Ramos (cell line): Measurements from ENCODE around the gene SEC14L3.
"Not testable (repeated sequence)": the region's sequence is repeated elsewhere in the genome, so short reads cannot be mapped to it uniquely, and the experiment has no call there.

ENCODE experiments used
- in situ Hi-C: fragments of 300-500 bp; cut with MboI; formaldehyde crosslinking; loops from one replicate; pipeline ENCODE4 v1.14.3; 2022; ENCODE audit warnings: low sequenced_read_pairs; ENCODE audit not compliant: unreplicated experiment

The SEC14L3 gene

GRCh38 chr22:30486661-30487115, 14.9 kb upstream of the SEC14L3 start:
- in situ Hi-C loops: loop anchor here (10.0 kb wide), 1 partner anchor 202 kb away; the partner anchor contains the start of gene CASTOR1

DNA sequence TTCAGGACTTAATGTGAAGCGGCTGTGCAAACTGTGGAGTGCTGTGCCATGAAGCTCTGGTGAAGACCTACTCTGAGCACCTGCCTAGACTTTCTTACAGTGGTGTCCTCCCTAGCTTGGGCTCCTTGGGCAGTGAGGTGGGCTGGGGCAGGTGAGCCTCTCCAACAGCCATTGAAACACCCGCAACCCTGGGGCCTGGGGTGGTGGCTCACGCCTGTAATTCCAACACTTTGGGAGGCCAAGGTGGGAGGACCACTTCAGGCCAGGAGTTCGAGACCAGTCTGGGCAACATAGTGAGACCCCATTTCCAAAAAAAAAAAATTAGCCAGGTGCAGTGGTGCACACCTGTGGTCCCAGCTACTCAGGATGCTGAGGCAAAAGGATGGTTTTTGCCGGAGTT, 14.3 kb upstream of the SEC14L3 start:
- in situ Hi-C loops: loop anchor here (10.0 kb wide), 1 partner anchor 201 kb away; the partner anchor contains the start of gene CASTOR1

GRCh38 chr22:30485362-30485988, 13.7 kb upstream of the SEC14L3 start:
- in situ Hi-C loops: loop anchor here (10.0 kb wide), 1 partner anchor 201 kb away; the partner anchor contains the start of gene CASTOR1

DNA sequence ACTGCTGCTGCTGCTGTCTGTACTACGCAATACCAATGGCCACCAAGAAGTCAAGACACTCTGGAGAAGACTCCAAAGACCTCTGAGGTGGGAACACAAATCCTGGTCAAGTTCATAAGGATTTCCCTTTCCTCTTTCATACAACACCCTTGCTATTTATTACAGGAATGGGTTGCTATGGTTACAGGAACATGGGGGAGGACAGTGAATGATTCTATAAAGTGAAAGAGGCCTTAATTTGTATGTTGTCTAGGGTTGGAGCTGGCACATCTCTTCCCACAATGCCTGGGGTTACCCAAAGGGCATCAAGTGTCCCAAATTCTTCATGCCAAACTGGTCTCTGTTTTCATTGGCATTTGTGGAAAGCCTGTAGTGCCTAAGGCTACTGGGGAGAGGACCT, 11.4 kb upstream of the SEC14L3 start:
- in situ Hi-C loops: loop anchor here (5.0 to 10.0 kb wide), 2 partner anchors 91 to 198 kb away; partner anchors contain the start of gene CASTOR1

DNA sequence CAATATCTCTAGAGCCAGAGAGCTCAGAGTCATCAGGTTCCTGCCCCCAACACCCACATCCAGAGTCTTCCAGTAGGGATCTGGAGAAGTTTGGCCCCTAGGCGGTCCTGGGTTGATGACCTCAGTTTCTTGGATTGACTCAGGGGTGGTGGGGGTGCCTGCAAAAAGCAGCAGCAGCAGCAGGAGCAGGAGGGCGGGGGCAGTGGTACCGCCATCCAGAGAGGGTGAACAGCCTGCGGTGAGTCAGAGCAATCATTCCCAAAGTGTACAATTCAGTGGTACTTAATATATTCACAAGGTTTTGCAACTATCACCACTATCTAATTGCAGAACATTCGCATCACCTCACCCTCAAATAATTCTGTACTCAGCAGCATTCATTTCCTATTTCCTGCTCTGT, 9.9 kb upstream of the SEC14L3 start:
- in situ Hi-C loops: loop anchor here (5.0 to 10.0 kb wide), 2 partner anchors 89 to 197 kb away; partner anchors contain the start of gene CASTOR1

DNA sequence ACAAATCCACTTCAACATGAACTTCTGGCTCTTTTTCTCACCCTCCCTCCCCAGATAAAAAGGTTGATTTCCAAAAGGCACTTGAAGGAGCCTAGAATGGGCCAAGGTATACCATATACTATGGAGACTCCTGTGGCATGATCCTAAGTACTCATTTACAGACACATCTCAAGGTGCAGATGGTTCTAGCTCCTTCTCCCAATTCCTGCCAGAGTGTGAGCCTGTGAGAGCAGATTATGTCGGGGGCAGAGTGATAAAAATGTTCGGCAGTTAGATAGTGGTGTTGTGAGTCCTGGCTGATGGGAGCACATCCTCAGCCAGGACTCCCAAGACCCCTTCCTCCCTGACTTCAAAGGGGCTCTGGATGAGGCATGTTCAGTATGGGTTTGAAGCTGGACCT, 8.2 kb upstream of the SEC14L3 start:
- in situ Hi-C loops: loop anchor here (5.0 to 10.0 kb wide), 2 partner anchors 88 to 195 kb away; partner anchors contain the start of gene CASTOR1

- in situ Hi-C loops: no loop called here
Observed at GRCh38 chr22:30474683-30475424, 3.0 kb upstream of the SEC14L3 start.

DNA sequence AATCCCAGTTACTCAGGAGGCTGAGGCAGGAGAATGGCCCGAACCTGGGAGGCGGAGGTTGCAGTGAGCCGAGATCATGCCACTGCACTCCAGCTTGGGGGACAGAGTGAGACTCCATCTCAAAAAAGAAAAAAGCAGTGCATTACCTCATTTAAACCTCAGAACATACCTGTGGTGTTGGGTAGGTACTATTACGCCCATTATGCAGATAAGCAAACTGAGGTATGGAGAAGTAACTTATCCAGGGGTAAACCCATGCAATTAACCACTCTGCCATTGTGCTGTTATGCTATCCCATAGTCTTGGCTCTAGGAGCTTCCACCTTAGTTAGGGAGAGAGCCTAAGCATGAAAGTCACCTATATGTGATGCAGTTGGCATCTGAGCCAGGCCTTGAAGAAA, 2.3 kb upstream of the SEC14L3 start:
- in situ Hi-C loops: no loop called here

GRCh38 chr22:30472994-30473720, 1.3 kb upstream of the SEC14L3 start:
- in situ Hi-C loops: no loop called here

- in situ Hi-C loops: no loop called here
Observed at GRCh38 chr22:30470655-30471054, 1.2 kb downstream of the SEC14L3 start.

DNA sequence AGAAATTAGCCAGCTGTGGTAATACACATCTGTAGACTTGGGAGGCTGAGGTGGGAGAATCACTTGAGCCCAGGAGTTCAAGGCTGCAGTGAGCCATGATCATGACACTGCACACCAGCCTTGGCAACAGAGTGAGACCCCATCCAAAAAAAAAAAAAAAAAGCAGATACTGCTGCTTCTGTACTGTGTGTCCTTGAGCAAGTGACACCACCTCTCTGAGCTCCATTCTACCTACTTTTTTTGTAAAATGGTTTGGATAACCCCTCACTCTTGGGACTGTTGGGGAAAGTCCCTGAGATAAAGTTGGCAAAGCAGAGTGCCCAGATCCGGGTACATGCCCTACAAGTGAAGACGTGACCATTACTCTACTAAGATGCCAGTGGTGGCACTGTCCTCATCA, 2.7 kb downstream of the SEC14L3 start:
- in situ Hi-C loops: no loop called here

DNA sequence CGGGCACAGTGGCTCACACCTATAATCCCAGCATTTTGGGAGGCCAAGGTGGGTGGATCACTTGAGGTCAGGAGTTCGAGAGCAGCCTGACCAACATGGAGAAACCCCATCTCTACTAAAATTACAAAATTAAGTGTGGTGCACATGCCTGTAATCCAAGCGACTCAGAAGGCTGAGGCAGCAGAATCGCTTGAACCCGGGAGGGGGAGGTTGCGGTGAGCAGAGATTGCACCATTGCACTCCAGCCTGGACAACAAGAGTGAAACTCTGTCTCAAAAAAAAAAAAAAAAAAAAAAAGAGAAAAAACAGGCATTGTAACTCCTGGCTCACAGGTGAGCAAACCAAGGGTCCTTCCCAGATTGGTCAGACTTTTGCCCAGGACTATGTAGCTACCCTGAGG, 11.3 kb downstream of the SEC14L3 start:
- in situ Hi-C loops: not testable (repeated sequence)

- in situ Hi-C loops: no loop called here
Observed at GRCh38 chr22:30460147-30460546, 11.7 kb downstream of the SEC14L3 start.

DNA sequence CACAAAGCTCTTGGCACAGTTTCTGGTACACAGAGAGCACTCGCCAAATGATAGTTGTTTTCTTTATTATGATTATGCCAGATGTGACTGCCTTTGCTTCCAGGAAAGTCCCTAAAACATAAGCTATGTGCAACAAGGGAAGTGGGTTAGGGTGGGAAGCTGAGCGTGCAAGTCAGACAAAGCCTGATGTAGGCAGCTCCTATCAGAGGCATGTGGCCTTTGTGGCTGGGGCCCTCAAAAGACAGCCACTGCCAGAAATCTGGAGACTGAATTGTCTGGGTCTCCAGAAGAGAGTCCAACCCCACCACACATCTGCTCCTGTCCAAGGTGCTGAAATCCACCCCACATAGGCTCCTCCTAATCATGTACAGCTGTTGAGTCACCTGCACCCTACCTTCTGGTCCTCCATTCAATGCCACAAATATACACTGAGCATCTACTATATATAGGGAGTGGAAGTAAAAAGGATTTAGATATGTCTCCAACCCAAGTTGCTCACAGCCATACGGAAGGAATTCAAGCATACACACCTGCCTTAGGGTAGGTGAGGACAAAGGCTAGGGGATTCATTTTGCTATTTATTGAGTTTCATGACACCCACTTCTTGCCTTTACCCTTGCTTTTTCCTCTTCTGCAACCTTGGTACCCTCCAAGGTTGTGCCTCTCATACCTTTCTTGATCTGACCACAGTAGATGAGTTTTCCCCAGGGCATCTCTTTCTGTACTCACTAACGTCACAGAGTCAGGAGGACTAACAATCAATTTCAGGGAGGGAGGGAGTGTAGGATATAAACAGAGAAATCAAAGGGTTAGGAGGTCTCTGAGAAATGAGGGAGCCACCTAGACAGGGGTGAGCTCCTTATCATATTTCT, 12.4 kb downstream of the SEC14L3 start:
- in situ Hi-C loops: no loop called here

DNA sequence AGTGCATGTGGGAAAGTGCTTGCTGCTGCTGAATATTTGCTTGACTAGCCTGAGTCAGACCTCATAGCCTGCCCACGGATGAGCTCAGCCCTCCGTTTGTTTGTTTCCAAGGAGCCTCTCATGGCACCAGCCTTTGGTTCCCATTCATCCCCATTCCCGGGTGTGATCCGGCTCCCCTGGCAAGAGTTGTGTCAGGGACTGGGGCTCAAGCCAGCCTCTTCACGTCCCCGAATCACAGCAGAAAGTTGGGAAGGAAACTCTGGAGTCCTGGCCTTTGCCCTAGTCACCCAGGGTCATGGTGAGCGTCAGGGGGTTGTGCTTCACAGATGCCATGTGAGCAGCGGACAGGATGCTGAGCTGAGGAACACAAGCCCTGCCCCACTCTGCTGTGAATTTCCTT, 13.8 kb downstream of the SEC14L3 start:
- in situ Hi-C loops: no loop called here

- in situ Hi-C loops: no loop called here
Observed at GRCh38 chr22:30455075-30455840, 16.6 kb downstream of the SEC14L3 start.

DNA sequence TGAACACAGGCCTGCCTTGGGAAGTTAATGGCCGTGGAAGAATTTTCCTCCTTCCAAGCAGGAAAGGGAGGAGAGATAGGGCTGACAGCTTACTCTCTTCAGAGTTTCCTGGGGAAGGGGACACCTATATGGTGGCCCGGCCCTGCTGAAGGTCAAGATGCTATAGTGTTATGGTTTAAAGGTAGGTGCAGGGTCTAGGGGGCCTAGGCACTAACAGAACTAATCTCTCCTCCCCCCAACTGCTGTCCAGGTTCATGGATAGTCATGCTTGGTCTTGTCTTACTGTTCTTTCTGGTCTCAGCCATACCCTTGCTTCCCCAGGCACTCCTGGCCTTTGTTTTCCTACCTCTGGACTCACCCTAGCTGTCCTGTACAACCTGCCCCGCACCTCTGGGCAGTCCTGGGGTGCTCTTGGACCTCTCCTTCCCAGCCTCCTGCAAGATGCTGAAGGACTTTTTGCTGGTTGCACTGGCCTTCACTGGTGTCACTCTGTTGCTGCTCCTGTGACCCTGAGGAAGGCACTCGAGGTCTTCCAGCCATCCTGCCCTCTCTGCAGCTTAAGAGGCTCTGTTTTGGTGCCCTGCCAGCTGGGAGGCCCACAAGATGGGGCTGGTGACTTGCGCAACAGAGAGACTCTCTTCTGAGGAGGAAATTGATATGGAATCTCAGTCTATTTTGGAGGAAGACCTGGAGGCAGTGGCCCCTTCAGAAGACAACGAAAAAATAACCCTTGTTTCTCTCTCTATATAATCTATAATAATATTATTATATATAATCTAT, 17.9 kb downstream of the SEC14L3 start:
- in situ Hi-C loops: no loop called here

DNA sequence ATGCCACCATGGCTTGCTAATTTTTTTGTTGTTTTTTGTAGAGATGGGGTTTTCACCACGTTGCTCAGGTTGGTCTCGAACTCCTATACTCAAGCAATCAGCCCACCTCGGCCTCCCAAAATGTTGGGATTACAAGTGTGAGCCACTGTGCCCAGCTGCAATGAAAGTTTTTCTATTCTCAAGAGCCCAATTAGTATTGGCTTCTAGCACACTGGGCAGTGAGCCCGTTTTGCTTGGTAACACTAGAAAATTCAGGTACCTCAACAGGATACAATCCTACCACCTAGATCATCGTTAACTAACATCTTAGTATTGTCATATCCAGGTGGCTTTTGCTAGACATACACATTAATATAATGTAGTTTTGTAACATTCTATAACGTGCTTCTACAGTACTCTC, 19.0 kb downstream of the SEC14L3 start:
- in situ Hi-C loops: no loop called here
